NCI-H2107 (cell line): Measurements from ENCODE around the gene EML1.

ENCODE experiments used
- DNase-seq: peaks from one replicate; lab custom pipeline; 2025; lab: John Stamatoyannopoulos, UW

The EML1 gene

GRCh38 chr14:99968191-99968920, 175.1 kb downstream of the EML1 start:
- no peak for DNase-seq

- no peak for DNase-seq
These were observed 175.7 kb downstream of the EML1 start for GRCh38 chr14:99968941-99969340.

DNA sequence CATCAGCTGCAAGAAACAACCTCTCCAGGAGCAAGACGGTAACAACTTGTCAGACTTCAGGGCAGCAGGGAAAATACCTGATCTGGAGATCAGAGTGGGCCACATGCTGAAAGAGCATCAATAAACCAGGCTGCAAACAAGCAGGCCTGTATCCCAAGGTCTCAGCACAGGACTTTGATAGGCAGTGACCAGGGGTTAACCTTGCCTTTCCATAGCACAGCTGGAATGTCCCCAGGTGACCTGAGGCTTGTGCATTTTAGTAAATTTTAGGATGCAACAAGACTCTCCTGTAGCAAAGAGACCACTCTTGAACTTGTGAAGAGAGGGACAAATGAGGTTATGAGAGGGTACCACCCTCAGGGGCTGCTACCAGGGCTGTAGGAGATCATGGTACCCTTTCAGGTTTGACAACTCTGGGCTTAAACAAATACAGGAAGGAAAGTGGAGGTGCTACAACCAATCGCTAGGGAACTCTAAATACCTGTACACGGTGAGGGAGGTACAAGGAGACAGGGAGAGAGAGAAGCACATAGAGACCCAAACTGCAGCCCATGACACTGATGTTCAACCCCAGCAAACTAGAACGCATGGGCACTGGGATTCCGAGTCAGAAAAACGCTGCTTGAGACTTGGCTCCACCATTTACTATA, 176.6 kb downstream of the EML1 start:
- DNase-seq: no peak

- DNase-seq: peak; percentile 78
These were observed 178.1 kb downstream of the EML1 start for GRCh38 chr14:99971087-99971940.

DNA sequence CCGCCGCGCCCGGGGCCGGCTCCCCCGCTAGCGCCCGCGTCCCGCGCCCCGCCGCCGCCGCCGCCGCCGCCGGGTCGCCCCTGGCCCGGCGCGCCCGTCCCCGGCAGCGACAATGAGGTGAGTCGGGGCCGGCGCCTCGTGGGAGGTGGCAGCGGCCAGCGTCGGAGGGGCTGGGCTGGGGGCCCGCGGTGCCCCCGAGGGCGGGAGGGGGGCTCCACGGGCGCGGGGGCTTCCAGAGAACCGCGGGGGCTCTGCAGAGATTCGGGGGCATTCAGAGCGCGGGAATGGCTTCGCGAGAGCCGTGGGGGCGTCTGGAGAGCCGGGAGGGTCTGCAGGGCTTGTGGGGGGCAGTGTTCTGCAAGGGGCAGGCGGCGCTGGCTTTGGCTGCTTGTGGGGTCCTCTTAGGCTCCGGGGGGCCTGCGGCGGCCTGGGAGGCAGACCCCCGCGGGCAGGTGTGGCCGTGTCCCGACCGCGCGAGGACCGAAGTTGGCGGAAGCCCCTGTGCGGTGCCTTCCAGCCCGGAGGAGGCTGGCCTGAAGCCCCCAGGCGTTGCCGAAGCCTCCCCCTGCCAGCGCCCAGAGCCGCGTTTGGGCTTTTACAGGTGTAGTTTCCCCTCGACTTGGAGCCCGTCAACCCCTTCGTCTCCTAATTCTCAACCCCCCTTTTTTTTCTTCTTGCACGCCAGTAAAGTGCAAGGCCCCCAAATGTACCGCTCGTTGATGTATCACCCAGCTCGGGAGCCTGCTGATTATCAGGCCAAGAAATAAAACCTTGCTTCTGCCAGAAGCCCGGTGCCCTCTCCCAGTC, 178.9 kb downstream of the EML1 start:
- no peak for DNase-seq

DNA sequence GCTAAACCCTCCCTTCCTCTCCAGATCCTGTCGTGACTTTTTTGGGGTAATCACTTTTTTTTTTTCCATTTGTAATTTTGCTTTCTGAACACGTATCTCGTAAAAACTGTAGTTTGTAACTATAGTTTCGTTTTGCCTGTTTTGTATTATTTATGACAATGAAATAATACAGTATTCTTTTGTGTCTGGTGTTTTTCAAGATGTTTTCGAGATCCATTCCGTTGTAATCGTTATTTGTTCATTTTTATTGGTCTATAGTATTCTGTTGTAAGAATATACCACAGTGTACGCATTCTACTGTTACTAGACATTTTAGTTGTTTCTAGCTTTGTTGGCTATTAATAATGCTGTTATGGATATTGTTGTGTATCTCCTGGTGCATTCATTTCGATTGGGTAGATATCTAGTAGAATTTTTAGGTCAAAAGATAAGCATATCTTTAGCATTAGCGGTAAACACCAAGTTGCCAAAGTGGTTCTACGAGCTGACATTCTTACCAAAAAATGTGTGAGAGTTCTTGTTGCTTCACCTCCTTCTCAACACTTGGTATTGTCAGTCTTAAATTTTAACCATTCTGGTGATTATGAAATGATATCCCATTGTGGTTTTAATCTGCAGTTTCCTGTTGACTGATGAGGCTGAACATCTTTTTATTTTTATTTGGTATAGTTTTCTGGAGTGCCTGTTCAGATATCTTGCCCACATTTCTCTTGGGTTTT, 179.7 kb downstream of the EML1 start:
- DNase-seq: no peak

- no peak for DNase-seq
These were observed 182.0 kb downstream of the EML1 start for GRCh38 chr14:99975190-99975589.

GRCh38 chr14:99976021-99976420, 182.8 kb downstream of the EML1 start:
- DNase-seq: no peak

GRCh38 chr14:99976681-99977080, 183.5 kb downstream of the EML1 start:
- DNase-seq: no peak

DNA sequence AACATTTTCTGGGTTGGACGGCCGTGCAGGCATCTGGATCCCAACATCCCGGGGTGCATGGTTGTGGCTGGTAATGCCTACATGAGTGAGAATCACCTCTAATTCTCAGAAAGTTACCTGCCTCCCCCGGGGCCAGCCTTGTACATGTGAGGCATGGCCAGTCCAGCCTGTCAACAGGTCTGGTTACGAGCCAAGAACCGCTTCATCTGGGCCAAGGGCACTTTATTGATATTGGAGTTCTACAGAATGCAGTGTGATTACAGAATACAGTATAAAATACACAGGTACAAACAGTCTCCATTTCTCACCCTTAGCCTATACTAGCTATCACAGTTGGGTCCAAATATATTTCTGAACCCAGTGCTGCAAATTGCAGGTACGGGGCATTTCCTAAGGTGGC, 187.1 kb downstream of the EML1 start:
- no peak for DNase-seq

- DNase-seq: no peak
These were observed 188.6 kb downstream of the EML1 start for GRCh38 chr14:99981806-99982205.

- peak; percentile 80 for DNase-seq
These were observed 189.5 kb downstream of the EML1 start for GRCh38 chr14:99982537-99983250.

- no peak for DNase-seq
These were observed 190.2 kb downstream of the EML1 start for GRCh38 chr14:99983251-99984015.

DNA sequence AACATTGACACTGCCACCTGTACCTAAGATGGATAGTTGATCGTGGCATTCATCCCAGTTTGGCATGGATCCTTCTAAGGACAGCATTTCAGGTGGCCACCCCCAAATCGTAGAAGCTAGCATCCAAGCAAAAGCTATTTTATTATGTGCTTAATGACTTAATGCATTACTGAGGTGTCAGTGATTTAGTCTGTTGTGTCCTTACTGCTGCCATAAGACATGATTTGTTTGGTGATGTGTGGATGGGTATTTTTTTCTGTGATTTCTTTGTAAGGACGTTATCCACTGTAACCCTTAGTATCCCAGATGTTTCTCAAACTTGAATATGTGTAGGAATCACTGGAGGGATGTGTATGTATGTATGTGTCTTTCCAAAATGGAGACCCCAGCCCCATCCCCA, 190.8 kb downstream of the EML1 start:
- no peak for DNase-seq

GRCh38 chr14:99986396-99986795, 193.2 kb downstream of the EML1 start:
- no peak for DNase-seq

- no peak for DNase-seq
These were observed 195.8 kb downstream of the EML1 start for GRCh38 chr14:99989032-99989431.

- DNase-seq: no peak
These were observed 197.3 kb downstream of the EML1 start for GRCh38 chr14:99990268-99991170.

GRCh38 chr14:99991331-99991730, 198.1 kb downstream of the EML1 start:
- DNase-seq: no peak
